AG04450 (cell line): ENCODE results near the gene CD3D. TPM values are rescaled to one million over a fixed set of nuclear protein-coding genes. Genes with fewer than 3 reads are reported as not detected.

Experiments used
- CTCF ChIA-PET: fragments of 300-600, 350-600 bp; formaldehyde crosslinking; extraction: SDS; loops from one replicate; lab custom pipeline; 2022; ENCODE audit warnings: antibody characterized with exemption, inconsistent platforms; lab: Charles Lee
- POLR2A ChIA-PET: fragments of 350-600 bp; formaldehyde crosslinking; extraction: SDS; loops from one replicate; lab custom pipeline; 2021; ENCODE audit warnings: antibody characterized with exemption, inconsistent platforms; lab: Yijun Ruan, JAX
- DNase-seq: peaks from one replicate; pipeline ENCODE4 v3.0.0-alpha.2; 2011; ENCODE audit warnings: low read depth, low spot score
- H3K27ac ChIP-seq: one replicate; pipeline ENCODE4 v1.5.1; 2012; ENCODE audit warnings: low read depth, low read length, control low read depth
- H3K27me3 ChIP-seq: one replicate; pipeline ENCODE4 v1.6.0; 2012; ENCODE audit warnings: low read length; ENCODE audit not compliant: control insufficient read depth, insufficient read depth
- H3K4me3 ChIP-seq: 2 replicates; pipeline ENCODE4 v1.5.1; 2011; ENCODE audit warnings: mild to moderate bottlenecking, low read depth, low read length, control low read depth
- H3K9me3 ChIP-seq: 2 replicates; pipeline ENCODE4 v1.5.1; 2012; ENCODE audit warnings: low read length; ENCODE audit not compliant: control insufficient read depth, insufficient read depth
- CTCF ChIP-seq: IDR thresholded peaks from 2 replicates; pipeline ENCODE4 v1.5.1; 2011; ENCODE audit warnings: low read depth, low read length, control low read depth, inconsistent platforms
- polyA plus RNA-seq: library from polyadenylated mRNA; depleted of rRNA; stranded (reverse); fragments of >200 nt; gene quantifications from 2 replicates; pipeline ENCODE4 v1.2.3, GENCODE V29; 2011

Gene CD3D
- polyA plus RNA-seq, 1 experiment: not detected

- TF ChIP-seq CTCF: no peak
- Histone ChIP-seq H3K27ac (no peak overlapping the region), H3K27me3 (no peaks in the 10 kb centered on the region), H3K4me3 (no peak overlapping the region), H3K9me3 (no peaks in the 10 kb centered on the region)
- no peak for DNase-seq
- CTCF ChIA-PET: interaction anchor here (1.0 kb wide), 1 partner anchor 112 kb away, joined by 4 read pairs; no protein-coding TSS in a partner anchor
- POLR2A ChIA-PET: no interaction called here
Measured at GRCh38 chr11:118375978-118376377, 33.5 kb upstream of the CD3D start.

GRCh38 chr11:118374729-118375128 lies 32.2 kb upstream of the CD3D start:
- no peak overlapping the region for H3K27ac ChIP-seq
- H3K4me3 ChIP-seq: no peak overlapping the region
- no peak for TF ChIP-seq CTCF
- DNase-seq: no peak
- ChIA-PET POLR2A (no interaction called here), CTCF (interaction anchor here (1.0 kb wide), 1 partner anchor 113 kb away, joined by 4 read pairs; no protein-coding TSS in a partner anchor)
- H3K9me3 ChIP-seq: no peaks in the 10 kb centered on the region
- no peaks in the 10 kb centered on the region for H3K27me3 ChIP-seq

GRCh38 chr11:118373871-118374270 lies 31.4 kb upstream of the CD3D start:
- TF ChIP-seq CTCF: no peak
- Histone ChIP-seq H3K4me3 (no peak overlapping the region), H3K27ac (no peak overlapping the region), H3K27me3 (no peaks in the 10 kb centered on the region), H3K9me3 (no peaks in the 10 kb centered on the region)
- no peak for DNase-seq
- ChIA-PET CTCF (interaction anchor here (0.7 kb wide), 1 partner anchor 114 kb away, joined by 4 read pairs; no protein-coding TSS in a partner anchor), POLR2A (no interaction called here)

GRCh38 chr11:118373263-118373662 lies 30.8 kb upstream of the CD3D start:
- Histone ChIP-seq H3K27ac (no peak overlapping the region), H3K4me3 (no peak overlapping the region), H3K27me3 (no peaks in the 10 kb centered on the region), H3K9me3 (no peaks in the 10 kb centered on the region)
- DNase-seq: no peak
- TF ChIP-seq CTCF: no peak
- POLR2A ChIA-PET: no interaction called here
- CTCF ChIA-PET: interaction anchor here (0.7 kb wide), 1 partner anchor 115 kb away, joined by 4 read pairs; no protein-coding TSS in a partner anchor

GRCh38 chr11:118370774-118371173 lies 28.3 kb upstream of the CD3D start:
- CTCF ChIA-PET: no interaction called here
- POLR2A ChIA-PET: no interaction called here

More at GRCh38 chr11:118370774-118371173, 28.3 kb upstream of the CD3D start:
- Histone ChIP-seq H3K27me3 (no peaks in the 10 kb centered on the region), H3K4me3 (no peak overlapping the region), H3K27ac (no peak overlapping the region), H3K9me3 (no peaks in the 10 kb centered on the region)
- no peak for DNase-seq
- TF ChIP-seq CTCF: no peak
